CD4-positive, alpha-beta memory T cell (primary cell): Measurements from ENCODE around the gene SLC25A46. TPM values are rescaled to one million over a fixed set of nuclear protein-coding genes. Genes with fewer than 3 reads are reported as not detected.
"Not testable (repeated sequence)": the region's sequence is repeated elsewhere in the genome, so short reads cannot be mapped to it uniquely, and the experiment has no call there.

Experiments used
- CTCF ChIA-PET: fragments of 350-600 bp; sonication (Branson Sonifier 250); formaldehyde crosslinking; loops from one replicate; lab custom pipeline; 2021; ENCODE audit warnings: inconsistent platforms; ENCODE audit not compliant: partially characterized antibody; lab: Charles Lee
- POLR2A ChIA-PET: fragments of 350-600 bp; sonication (Branson Sonifier 250); formaldehyde crosslinking; loops from one replicate; lab custom pipeline; 2021; ENCODE audit not compliant: partially characterized antibody; lab: Charles Lee
- DNase-seq, 5 donors: peaks; one replicate each; pipeline versions ENCODE4 v3.0.0 to v3.0.0-alpha.2; 2020 to 2022; ENCODE audit warnings: mixed read lengths in 1 of 5
- H3K27ac ChIP-seq: one replicate; pipeline ENCODE4 v1.7.0; 2013; ENCODE audit warnings: low read depth, low read length
- H3K27me3 ChIP-seq: 2 replicates; pipeline ENCODE4 v1.7.0; 2013; ENCODE audit warnings: mild to moderate bottlenecking, low read length, moderate library complexity; ENCODE audit not compliant: insufficient read depth
- H3K36me3 ChIP-seq: 2 replicates; pipeline ENCODE4 v1.7.0; 2013; ENCODE audit warnings: mild to moderate bottlenecking, low read length, moderate library complexity; ENCODE audit not compliant: insufficient read depth
- H3K4me1 ChIP-seq: 2 replicates; pipeline ENCODE4 v1.7.0; 2013; ENCODE audit warnings: mild to moderate bottlenecking, low read length, moderate library complexity; ENCODE audit not compliant: insufficient read depth
- H3K4me3 ChIP-seq, 2 donors: one replicate each; pipeline ENCODE4 v1.7.0; 2013; ENCODE audit warnings: low read length in 2 of 2, mild to moderate bottlenecking in 1 of 2
- H3K9me3 ChIP-seq, 2 donors: one replicate each; pipeline ENCODE4 v1.7.0; 2013; ENCODE audit warnings: low read length in 2 of 2, control low read depth in 1 of 2; ENCODE audit not compliant: control insufficient read depth in 1 of 2
- H3K27ac Mint-ChIP-seq, 7 donors: one replicate each; pipeline ENCODE4 v1.8.0; 2020 to 2021; ENCODE audit warnings: mixed read lengths in 7 of 7, mild to moderate bottlenecking in 6 of 7, inconsistent platforms in 3 of 7, moderate library complexity in 3 of 7
- H3K27me3 Mint-ChIP-seq, 2 donors: one replicate each; pipeline ENCODE4 v1.8.0; 2020 to 2021; ENCODE audit warnings: mixed read lengths in 2 of 2
- H3K36me3 Mint-ChIP-seq, 2 donors: one replicate each; pipeline ENCODE4 v1.8.0; 2020 to 2021; ENCODE audit warnings: mixed read lengths in 2 of 2, inconsistent platforms in 1 of 2, mild to moderate bottlenecking in 1 of 2
- H3K4me1 Mint-ChIP-seq, 4 donors: one replicate each; pipeline ENCODE4 v1.8.0; 2020 to 2021; ENCODE audit warnings: mixed read lengths in 4 of 4, mild to moderate bottlenecking in 1 of 4
- H3K4me3 Mint-ChIP-seq, 8 donors: one replicate each; pipeline ENCODE4 v1.8.0; 2020 to 2021; ENCODE audit warnings: mixed read lengths in 8 of 8, mild to moderate bottlenecking in 7 of 8, moderate library complexity in 6 of 8, inconsistent platforms in 3 of 8
- H3K9me3 Mint-ChIP-seq, 8 donors: one replicate each; pipeline ENCODE4 v1.8.0; 2020 to 2021; ENCODE audit warnings: mixed read lengths in 8 of 8, mild to moderate bottlenecking in 5 of 8, inconsistent platforms in 3 of 8, moderate library complexity in 1 of 8
- intact Hi-C: fragments of 100-400 bp; cut with micrococcal nuclease; formaldehyde crosslinking; loops from one replicate; pipeline ENCODE4 v1.15.1; 2023
- polyA plus RNA-seq, 2 donors: library from polyadenylated mRNA; unstranded; fragments of 300-500 nt; fragmentation: Illumina TruSeq; gene quantifications; one replicate each; pipeline ENCODE4 v1.2.3, GENCODE V29; 2021
- total RNA-seq, 2 experiments: library from RNA; stranded (reverse); gene quantifications; one replicate each; pipeline ENCODE4 v1.2.3, GENCODE V29; 2021

Gene SLC25A46
- total RNA-seq (10 to 100 TPM; 38.1 TPM), polyA plus RNA-seq (10 to 100 TPM; 23.0 to 39.9 TPM)

GRCh38 chr5:110738812-110739651, at the start of gene SLC25A46:
Gene SLC25A46, plus strand, starts transcription at chr5:110739007. Its CDS starts 113 bp downstream, at chr5:110739120.
- H3K27ac ChIP-seq: peak within 1 kb of the TSS; percentile 88
- peak within 1 kb of the TSS; percentile 74 to 86 for H3K4me3 ChIP-seq
- peaks cover 2 to 18% of the 10 kb centered on the region in 2 donors for H3K36me3 Mint-ChIP-seq
- H3K27me3 ChIP-seq: no peaks in the 10 kb centered on the region
- CTCF ChIA-PET: interaction anchor here (0.5 to 4.4 kb wide), 8 partner anchors 10 to 1422 kb away, joined by 3 to 24 read pairs (median 4); partner anchors contain the start of genes MAN2A1, TMEM232 and WDR36
- no peaks in the 10 kb centered on the region for H3K36me3 ChIP-seq
- intact Hi-C loops: loop anchor here (1.0 to 10.0 kb wide), 9 partner anchors 13 to 1990 kb away; partner anchors contain the start of genes MAN2A1, STARD4, TMEM232 and WDR36
- H3K4me1 Mint-ChIP-seq: peaks cover 21 to 44% (median 31%) of the 10 kb centered on the region in 4 donors
- no peaks in the 10 kb centered on the region for H3K9me3 Mint-ChIP-seq
- peak within 1 kb of the TSS; percentile 94 to 99 (median 98) for H3K4me3 Mint-ChIP-seq
- peaks cover 5 to 7% of the 10 kb centered on the region in 2 donors for H3K27me3 Mint-ChIP-seq
- no peaks in the 10 kb centered on the region for H3K9me3 ChIP-seq
- DNase-seq: peak; percentile 91 to 93 (median 92)
- H3K4me1 ChIP-seq: peaks cover 32% of the 10 kb centered on the region
- peak within 1 kb of the TSS; percentile 96 to 100 (median 99) for H3K27ac Mint-ChIP-seq
- POLR2A ChIA-PET: interaction anchor here (1.5 to 2.9 kb wide), 5 partner anchors 13 to 1329 kb away, joined by 4 to 21 read pairs (median 9); partner anchors contain the start of genes MAN2A1, PJA2, TMEM232 and WDR36

- H3K4me1 ChIP-seq, H3K27ac ChIP-seq, H3K9me3 ChIP-seq, H3K36me3 Mint-ChIP-seq, DNase-seq, H3K4me3 Mint-ChIP-seq, H3K4me3 ChIP-seq, H3K27me3 ChIP-seq, CTCF ChIA-PET, H3K27me3 Mint-ChIP-seq, H3K4me1 Mint-ChIP-seq, POLR2A ChIA-PET, H3K9me3 Mint-ChIP-seq, intact Hi-C loops, H3K27ac Mint-ChIP-seq, H3K36me3 ChIP-seq: not testable (repeated sequence)
Measured at GRCh38 chr5:110690587-110690986, 48.2 kb upstream of the SLC25A46 start.

GRCh38 chr5:110692669-110693068, 46.1 kb upstream of the SLC25A46 start:
- intact Hi-C loops, H3K4me1 ChIP-seq, H3K27ac Mint-ChIP-seq, H3K4me3 Mint-ChIP-seq, H3K4me3 ChIP-seq, H3K27ac ChIP-seq, POLR2A ChIA-PET, H3K27me3 Mint-ChIP-seq, H3K36me3 Mint-ChIP-seq, H3K4me1 Mint-ChIP-seq, CTCF ChIA-PET, H3K27me3 ChIP-seq, H3K36me3 ChIP-seq, H3K9me3 Mint-ChIP-seq, H3K9me3 ChIP-seq, DNase-seq: not testable (repeated sequence)

- intact Hi-C loops: no loop called here
- no peaks in the 10 kb centered on the region for H3K9me3 ChIP-seq
- Mint-ChIP-seq H3K36me3 (no peaks in the 10 kb centered on the region), H3K9me3 (peaks cover 0 to 2% (median 0%) of the 10 kb centered on the region in 8 donors), H3K27ac (no peak overlapping the region), H3K4me3 (no peak overlapping the region), H3K4me1 (no peaks in the 10 kb centered on the region), H3K27me3 (peaks cover 0 to 7% of the 10 kb centered on the region in 2 donors)
- H3K36me3 ChIP-seq: no peaks in the 10 kb centered on the region
- no peak overlapping the region for H3K27ac ChIP-seq
- H3K4me1 ChIP-seq: no peaks in the 10 kb centered on the region
- H3K27me3 ChIP-seq: no peaks in the 10 kb centered on the region
- CTCF ChIA-PET: interaction anchor here (2.0 kb wide), 1 partner anchor 10 kb away, joined by 6 read pairs; no protein-coding TSS in a partner anchor
- DNase-seq: no peak
- H3K4me3 ChIP-seq: no peak overlapping the region
- POLR2A ChIA-PET: no interaction called here
Measured at GRCh38 chr5:110702300-110702699, 36.5 kb upstream of the SLC25A46 start.

GRCh38 chr5:110702704-110703103, 36.1 kb upstream of the SLC25A46 start:
- H3K9me3 Mint-ChIP-seq: peaks cover 0 to 5% (median 0%) of the 10 kb centered on the region in 8 donors
- Histone ChIP-seq H3K27me3 (no peaks in the 10 kb centered on the region), H3K9me3 (no peaks in the 10 kb centered on the region), H3K27ac (no peak overlapping the region), H3K36me3 (no peaks in the 10 kb centered on the region), H3K4me3 (no peak overlapping the region), H3K4me1 (no peaks in the 10 kb centered on the region)
- H3K4me3 Mint-ChIP-seq: no peak overlapping the region
- no peaks in the 10 kb centered on the region for H3K36me3 Mint-ChIP-seq
- H3K27ac Mint-ChIP-seq: no peak overlapping the region
- POLR2A ChIA-PET: no interaction called here
- DNase-seq: no peak
- intact Hi-C loops: no loop called here
- CTCF ChIA-PET: interaction anchor here (2.0 kb wide), 1 partner anchor 10 kb away, joined by 6 read pairs; no protein-coding TSS in a partner anchor
- no peaks in the 10 kb centered on the region for H3K4me1 Mint-ChIP-seq
- peaks cover 0 to 7% of the 10 kb centered on the region in 2 donors for H3K27me3 Mint-ChIP-seq

- POLR2A ChIA-PET: no interaction called here
- Histone ChIP-seq H3K9me3 (no peaks in the 10 kb centered on the region), H3K27me3 (no peaks in the 10 kb centered on the region), H3K4me1 (no peaks in the 10 kb centered on the region), H3K27ac (no peak overlapping the region), H3K36me3 (no peaks in the 10 kb centered on the region), H3K4me3 (no peak overlapping the region)
- no peak for DNase-seq
- H3K27me3 Mint-ChIP-seq: peaks cover 0 to 7% of the 10 kb centered on the region in 2 donors
- peaks cover 0 to 5% (median 0%) of the 10 kb centered on the region in 8 donors for H3K9me3 Mint-ChIP-seq
- no peaks in the 10 kb centered on the region for H3K36me3 Mint-ChIP-seq
- H3K4me3 Mint-ChIP-seq: no peak overlapping the region
- intact Hi-C loops: no loop called here
- CTCF ChIA-PET: interaction anchor here (2.0 kb wide), 1 partner anchor 9 kb away, joined by 6 read pairs; no protein-coding TSS in a partner anchor
- no peaks in the 10 kb centered on the region for H3K4me1 Mint-ChIP-seq
- H3K27ac Mint-ChIP-seq: no peak overlapping the region
Measured at GRCh38 chr5:110703481-110703880, 35.3 kb upstream of the SLC25A46 start.

DNA sequence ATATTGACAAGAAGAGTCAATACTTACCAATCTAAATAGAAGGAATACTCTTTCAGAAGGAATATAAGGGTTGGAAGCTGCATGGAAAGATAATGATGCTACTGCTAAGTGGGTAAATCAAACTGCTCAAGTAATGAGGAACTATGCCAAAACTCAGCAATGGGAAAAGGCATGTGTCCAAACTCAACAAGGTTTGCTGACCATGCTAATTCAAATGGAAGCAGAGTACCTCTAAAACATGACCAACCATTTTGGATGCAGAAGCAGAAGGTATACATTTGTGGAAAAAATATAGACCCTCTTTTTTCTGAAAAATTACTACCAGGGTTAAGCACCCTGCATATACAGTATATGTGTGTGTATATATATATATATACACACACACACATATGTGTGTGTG, 33.5 kb upstream of the SLC25A46 start:
- Mint-ChIP-seq H3K27ac (no peak overlapping the region), H3K27me3 (peaks cover 1 to 10% of the 10 kb centered on the region in 2 donors), H3K4me1 (no peaks in the 10 kb centered on the region), H3K36me3 (no peaks in the 10 kb centered on the region), H3K9me3 (peaks cover 0 to 5% (median 0%) of the 10 kb centered on the region in 8 donors), H3K4me3 (no peak overlapping the region)
- Histone ChIP-seq H3K9me3 (no peaks in the 10 kb centered on the region), H3K27ac (no peak overlapping the region), H3K36me3 (no peaks in the 10 kb centered on the region), H3K4me3 (no peak overlapping the region), H3K27me3 (no peaks in the 10 kb centered on the region), H3K4me1 (no peaks in the 10 kb centered on the region)
- DNase-seq: no peak
- ChIA-PET CTCF (no interaction called here), POLR2A (no interaction called here)
- intact Hi-C loops: no loop called here
